Spleen (tissue), 11 donors: ENCODE data around the gene TENM3. TPM values are rescaled to one million over a fixed set of nuclear protein-coding genes. Genes with fewer than 3 reads are reported as not detected.
A peak's percentile ranks its signal among the peaks of the same experiment; 100 is the strongest.

Experiments used
- DNase-seq: peaks from one replicate; pipeline ENCODE4 v3.0.0-alpha.2; 2020
- H3K27ac ChIP-seq, 8 donors: fragments of 200-600 bp; sonication (generic) in 7 of 8; 1 replicate in 4 of 8; 2 replicates in 4 of 8; pipeline versions ENCODE4 v1.5.0 to v1.8.0; 2016 to 2021; ENCODE audit warnings: inconsistent platforms in 4 of 8, mild to moderate bottlenecking in 4 of 8, moderate library complexity in 1 of 8
- H3K27me3 ChIP-seq, 7 donors: fragments of 200-600 bp; sonication (generic) in 6 of 7; replicated peaks in 1 of 7; 1 replicate in 4 of 7; 2 replicates in 3 of 7; pipeline versions ENCODE4 v1.5.0 to v1.8.0; 2016 to 2021; ENCODE audit warnings: inconsistent platforms in 3 of 7, mild to moderate bottlenecking in 1 of 7
- H3K36me3 ChIP-seq, 6 donors: fragments of 200-600 bp; sonication (generic) in 5 of 6; 1 replicate in 4 of 6; 2 replicates in 2 of 6; pipeline versions ENCODE4 v1.5.0 to v1.8.0; 2016 to 2021; ENCODE audit warnings: inconsistent platforms in 2 of 6
- H3K4me1 ChIP-seq, 6 donors: fragments of 200-600 bp; sonication (generic) in 5 of 6; 1 replicate in 3 of 6; 2 replicates in 3 of 6; pipeline versions ENCODE4 v1.5.0 to v1.8.0; 2016 to 2021; ENCODE audit warnings: inconsistent platforms in 3 of 6
- H3K4me3 ChIP-seq, 8 donors: fragments of 200-600 bp; sonication (generic) in 7 of 8; 1 replicate in 4 of 8; 2 replicates in 4 of 8; pipeline versions ENCODE4 v1.5.0 to v1.8.0; 2016 to 2021; ENCODE audit warnings: inconsistent platforms in 4 of 8, mild to moderate bottlenecking in 4 of 8, moderate library complexity in 2 of 8
- H3K9me3 ChIP-seq, 8 donors: fragments of 200-600 bp; sonication (generic) in 7 of 8; 1 replicate in 4 of 8; 2 replicates in 4 of 8; pipeline versions ENCODE4 v1.5.0 to v1.8.0; 2016 to 2021; ENCODE audit warnings: inconsistent platforms in 4 of 8
- POLR2A ChIP-seq, 3 donors: fragments of 450-650 bp; IDR thresholded peaks; one replicate each; pipeline ENCODE4 v1.5.1; 2017; ENCODE audit warnings: antibody characterized with exemption in 3 of 3, mild to moderate bottlenecking in 1 of 3
- POLR2AphosphoS5 ChIP-seq, 3 donors: sonication (generic); formaldehyde crosslinking; IDR thresholded peaks; one replicate each; pipeline ENCODE4 v1.5.1; 2017; ENCODE audit warnings: antibody characterized with exemption in 3 of 3
- WGBS, 5 donors: extraction: QIAGEN DNeasy Blood & Tissue Kit in 3 of 5; methylation state at CpG; one replicate each; pipeline versions ENCODE4 v1.1.5 to v1.1.7; 2013 to 2018; 5-methylcytosine and 5-hydroxymethylcytosine counted together
- intact Hi-C: fragments of 100-400 bp; cut with DNase I; formaldehyde crosslinking; loops from one replicate; pipeline ENCODE4 v1.15.0; 2023; ENCODE audit warnings: low total_unique reads
- polyA plus RNA-seq, 3 donors: library from polyadenylated mRNA; stranded (reverse); fragments of 200-250 nt; gene quantifications; one replicate each; pipeline ENCODE4 v1.2.1, GENCODE V29; 2013
- total RNA-seq, 7 donors: library from RNA; depleted of rRNA in 3 of 7; stranded (reverse); fragments of >200 nt in 3 of 7; fragmentation: NEBNext Ultra II Directional in 4 of 7; extraction: Animal tissue kit (Norgen Biotek cat#: 25700) in 4 of 7; gene quantifications; one replicate each; pipeline versions ENCODE4 v1.1.0 to v1.2.1, GENCODE V29; 2016 to 2021
- TF ChIP-seq, protein P1 (sequence below), 11 experiments: fragments of 200-600 bp in 7 of 11; fragments of 450-650 bp in 4 of 11; sonication (generic) in 4 of 11; IDR thresholded peaks in 8 of 11; conservative IDR thresholded peaks in 3 of 11; 1 replicate in 7 of 11; 2 replicates in 4 of 11; pipeline versions ENCODE4 v1.4.0 to v1.8.0; 2016 to 2021; ENCODE audit warnings: antibody characterized with exemption in 11 of 11, inconsistent platforms in 4 of 11, mild to moderate bottlenecking in 1 of 11
- donor health status: healthy with polysubstance abuse.
- donor health status: DM: no; HTN: no; CAD: no; lungs with moderate emphysema.
- donor health status: DM: no; HTN: no; CAD: no.
- donor health status: Bipolar disorder and iron deficiency.
- donor health status: healthy.
- donor health status: DM: no; HTN: no; CAD: no.
- donor health status: DM: yes; HTN: yes; CAD: no.

Gene TENM3
- total and polyA plus RNA-seq, 10 donors, result 0.37 to 45.6 (median 17.7) TPM

DNA sequence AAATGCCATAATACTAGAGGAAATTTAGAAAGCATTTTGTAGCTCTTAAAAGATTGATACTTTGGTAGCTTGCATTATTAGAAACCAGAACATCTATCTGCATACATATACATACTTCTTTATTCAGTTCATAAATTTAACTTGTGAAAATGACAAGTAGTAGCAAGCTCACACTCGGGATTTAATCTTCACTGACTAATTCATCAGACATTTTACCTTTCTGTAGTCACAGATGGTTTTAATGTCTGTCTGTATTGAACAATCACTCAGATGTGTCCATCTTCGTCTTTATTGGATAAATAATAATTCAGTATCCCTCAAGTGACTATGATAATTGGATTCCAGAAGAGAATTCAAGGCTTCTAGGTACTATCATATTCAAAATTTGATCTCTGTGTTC is 232.3 kb downstream of the TENM3 start:
- intact Hi-C loops, result loop anchor here (5.0 to 10.0 kb wide), 2 partner anchors 329 to 452 kb away; no protein-coding TSS in a partner anchor
- Histone ChIP-seq H3K27me3 (peaks cover 0 to 5% (median 0%) of the 10 kb centered on the region in 7 donors), H3K4me1 (no peaks in the 10 kb centered on the region), H3K27ac (no peak overlapping the region), H3K4me3 (no peak overlapping the region), H3K9me3 (peaks cover 0 to 9% (median 5%) of the 10 kb centered on the region in 8 donors), H3K36me3 (no peaks in the 10 kb centered on the region)
- 63 to 77% (median 70%) methylated on average over 2 of the region's 2 CpGs for WGBS, 5 donors
- no peak for DNase-seq
- TF ChIP-seq POLR2AphosphoS5 (IDR thresholded peaks at IDR 0.05) (no peak), POLR2A (IDR thresholded peaks at IDR 0.05) (no peak)
- TF ChIP-seq, protein P1, sequence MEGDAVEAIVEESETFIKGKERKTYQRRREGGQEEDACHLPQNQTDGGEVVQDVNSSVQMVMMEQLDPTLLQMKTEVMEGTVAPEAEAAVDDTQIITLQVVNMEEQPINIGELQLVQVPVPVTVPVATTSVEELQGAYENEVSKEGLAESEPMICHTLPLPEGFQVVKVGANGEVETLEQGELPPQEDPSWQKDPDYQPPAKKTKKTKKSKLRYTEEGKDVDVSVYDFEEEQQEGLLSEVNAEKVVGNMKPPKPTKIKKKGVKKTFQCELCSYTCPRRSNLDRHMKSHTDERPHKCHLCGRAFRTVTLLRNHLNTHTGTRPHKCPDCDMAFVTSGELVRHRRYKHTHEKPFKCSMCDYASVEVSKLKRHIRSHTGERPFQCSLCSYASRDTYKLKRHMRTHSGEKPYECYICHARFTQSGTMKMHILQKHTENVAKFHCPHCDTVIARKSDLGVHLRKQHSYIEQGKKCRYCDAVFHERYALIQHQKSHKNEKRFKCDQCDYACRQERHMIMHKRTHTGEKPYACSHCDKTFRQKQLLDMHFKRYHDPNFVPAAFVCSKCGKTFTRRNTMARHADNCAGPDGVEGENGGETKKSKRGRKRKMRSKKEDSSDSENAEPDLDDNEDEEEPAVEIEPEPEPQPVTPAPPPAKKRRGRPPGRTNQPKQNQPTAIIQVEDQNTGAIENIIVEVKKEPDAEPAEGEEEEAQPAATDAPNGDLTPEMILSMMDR (IDR thresholded peaks at IDR 0.05 in 8 of 11, conservative IDR thresholded peaks at IDR 0.05 in 3 of 11), result no peak

DNA sequence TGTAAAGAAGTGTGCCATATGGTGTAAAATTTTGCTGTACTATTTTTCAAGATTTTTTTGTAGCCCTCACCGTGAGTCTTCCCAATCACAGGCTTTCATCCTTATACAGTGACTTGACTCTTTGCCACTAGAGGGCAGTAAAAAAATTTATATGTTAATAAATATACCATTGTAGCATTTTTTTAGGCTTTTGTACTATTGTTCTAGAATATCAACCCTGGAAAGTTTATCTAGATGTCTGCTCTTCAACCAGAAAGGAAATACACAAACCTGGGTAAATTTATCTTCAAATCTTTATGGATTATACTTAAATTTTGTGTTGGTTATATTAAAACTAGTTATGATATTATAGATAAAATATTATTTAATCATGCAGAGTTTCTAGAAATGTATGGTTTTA is 235.3 kb downstream of the TENM3 start:
- Histone ChIP-seq H3K4me1 (no peaks in the 10 kb centered on the region), H3K4me3 (no peak overlapping the region), H3K36me3 (no peaks in the 10 kb centered on the region), H3K27me3 (peaks cover 0 to 5% (median 0%) of the 10 kb centered on the region in 7 donors), H3K9me3 (no peaks in the 10 kb centered on the region), H3K27ac (no peak overlapping the region)
- intact Hi-C loops, result loop anchor here (5.0 to 10.0 kb wide), 2 partner anchors 326 to 449 kb away; no protein-coding TSS in a partner anchor
- no peak for DNase-seq
- no peak for TF ChIP-seq POLR2A (IDR thresholded peaks at IDR 0.05)
- TF ChIP-seq, protein P1 (IDR thresholded peaks at IDR 0.05 in 8 of 11, conservative IDR thresholded peaks at IDR 0.05 in 3 of 11), result peak in 9 of 11 experiments; percentile 22 to 73 (median 60)
- TF ChIP-seq POLR2AphosphoS5 (IDR thresholded peaks at IDR 0.05), result no peak
- WGBS, 5 donors, result 0 to 5% (median 2%) methylated on average over 1 of the region's 1 CpG

DNA sequence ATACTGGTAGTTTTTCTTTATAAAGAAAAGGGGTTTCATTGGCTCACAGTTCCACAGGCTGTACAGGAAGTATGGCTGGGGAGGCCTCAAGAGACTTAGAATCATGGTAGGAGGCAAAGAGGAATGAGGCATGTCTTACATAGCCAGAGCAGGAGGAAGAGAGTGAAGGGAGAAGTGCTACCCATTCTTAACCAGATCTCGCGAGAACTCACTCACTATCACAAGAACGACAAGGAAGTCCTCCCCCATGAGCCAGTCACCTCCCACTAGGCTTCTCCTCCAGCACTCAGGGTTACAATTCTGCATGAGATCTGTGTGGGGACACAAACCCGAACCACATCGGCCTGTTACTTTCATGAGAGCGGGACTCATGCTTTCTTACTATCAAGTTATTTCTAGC is 240.5 kb downstream of the TENM3 start:
- 73 to 94% (median 86%) methylated on average over 6 of the region's 6 CpGs for WGBS, 5 donors
- H3K36me3 ChIP-seq, result no peaks in the 10 kb centered on the region
- intact Hi-C loops, result no loop called here
- H3K27ac ChIP-seq, result no peak overlapping the region
- H3K4me1 ChIP-seq, result no peaks in the 10 kb centered on the region
- TF ChIP-seq POLR2A (IDR thresholded peaks at IDR 0.05), result no peak
- TF ChIP-seq, protein P1 (IDR thresholded peaks at IDR 0.05 in 8 of 11, conservative IDR thresholded peaks at IDR 0.05 in 3 of 11), result no peak
- no peak for TF ChIP-seq POLR2AphosphoS5 (IDR thresholded peaks at IDR 0.05)
- H3K27me3 ChIP-seq, result no peaks in the 10 kb centered on the region
- no peak for DNase-seq
- peaks cover 0 to 3% (median 0%) of the 10 kb centered on the region in 8 donors for H3K9me3 ChIP-seq
- H3K4me3 ChIP-seq, result no peak overlapping the region

DNA sequence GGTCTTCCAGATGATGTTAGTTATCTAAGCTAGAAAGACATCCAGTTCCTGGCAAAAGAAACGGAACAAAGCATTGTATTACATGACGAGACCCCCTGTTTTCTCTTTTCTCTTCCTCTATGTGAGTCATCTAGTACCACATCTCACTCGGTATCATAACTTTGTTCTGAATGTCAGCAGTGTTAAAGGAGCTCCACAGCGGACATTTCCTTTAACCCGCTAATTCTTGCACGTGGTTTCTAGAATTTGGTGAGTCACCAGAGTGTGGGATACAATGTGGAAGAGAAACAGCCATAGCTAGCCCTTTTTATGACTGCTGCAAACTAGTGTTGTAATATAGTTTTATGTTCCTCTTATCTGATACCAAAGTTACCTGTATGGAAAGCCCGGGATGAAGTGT is 243.7 kb downstream of the TENM3 start:
- Histone ChIP-seq H3K4me3 (no peak overlapping the region), H3K27me3 (no peaks in the 10 kb centered on the region), H3K27ac (no peak overlapping the region), H3K4me1 (peaks cover 0 to 2% (median under 1%) of the 10 kb centered on the region in 6 donors), H3K36me3 (no peaks in the 10 kb centered on the region), H3K9me3 (peaks cover 0 to 3% (median 0%) of the 10 kb centered on the region in 8 donors)
- intact Hi-C loops, result no loop called here
- TF ChIP-seq, protein P1 (IDR thresholded peaks at IDR 0.05 in 8 of 11, conservative IDR thresholded peaks at IDR 0.05 in 3 of 11), result no peak
- no peak for TF ChIP-seq POLR2A (IDR thresholded peaks at IDR 0.05)
- TF ChIP-seq POLR2AphosphoS5 (IDR thresholded peaks at IDR 0.05), result no peak
- 79 to 82% (median 79%) methylated on average over 7 of the region's 7 CpGs for WGBS, 5 donors
- DNase-seq, result no peak
